H9 (cell line): Measurements from ENCODE around the gene VIPR2. TPM values are rescaled to one million over a fixed set of nuclear protein-coding genes. Genes with fewer than 3 reads are reported as not detected.

Experiments
- DNase-seq: peaks from one replicate; pipeline ENCODE4 v3.0.0-alpha.2; 2017
- H2AFZ ChIP-seq: one replicate; pipeline ENCODE4 v1.6.1; 2013; ENCODE audit warnings: mild to moderate bottlenecking, low read length, control low read depth, moderate library complexity
- H2AK5ac ChIP-seq: 2 replicates; pipeline ENCODE4 v1.6.1; 2013; ENCODE audit warnings: low read length, control low read depth, mixed read lengths; ENCODE audit not compliant: insufficient read length
- H2BK120ac ChIP-seq: one replicate; pipeline ENCODE4 v1.6.1; 2013; ENCODE audit warnings: low read depth, mild to moderate bottlenecking, low read length, control low read depth, inconsistent platforms; ENCODE audit not compliant: poor library complexity, severe bottlenecking
- H2BK12ac ChIP-seq: 2 replicates; pipeline ENCODE4 v1.6.1; 2013; ENCODE audit warnings: low read length, control low read depth, mixed read lengths, low read depth; ENCODE audit not compliant: insufficient read length
- H2BK15ac ChIP-seq: 2 replicates; pipeline ENCODE4 v1.6.1; 2013; ENCODE audit warnings: low read depth, low read length, control low read depth
- H2BK20ac ChIP-seq: one replicate; pipeline ENCODE4 v1.6.1; 2013; ENCODE audit warnings: low read depth, mild to moderate bottlenecking, low read length, control low read depth, inconsistent platforms; ENCODE audit not compliant: poor library complexity, severe bottlenecking
- H2BK5ac ChIP-seq: 2 replicates; pipeline ENCODE4 v1.6.1; 2013; ENCODE audit warnings: low read length, control low read depth, mixed read lengths; ENCODE audit not compliant: insufficient read length
- H3K14ac ChIP-seq: 2 replicates; pipeline ENCODE4 v1.6.1; 2013; ENCODE audit warnings: low read length, control low read depth; ENCODE audit not compliant: insufficient read depth
- H3K18ac ChIP-seq: 2 replicates; pipeline ENCODE4 v1.6.1; 2013; ENCODE audit warnings: low read depth, mild to moderate bottlenecking, mixed read lengths, low read length, control low read depth; ENCODE audit not compliant: insufficient read length
- H3K23ac ChIP-seq: 2 replicates; pipeline ENCODE4 v1.6.1; 2013; ENCODE audit warnings: low read length, control low read depth, mixed read lengths, low read depth; ENCODE audit not compliant: insufficient read length
- H3K23me2 ChIP-seq: 2 replicates; pipeline ENCODE4 v1.6.1; 2013; ENCODE audit warnings: low read depth, mild to moderate bottlenecking, mixed read lengths, low read length, control low read depth; ENCODE audit not compliant: insufficient read length, poor library complexity, severe bottlenecking
- H3K27ac ChIP-seq: 2 replicates; pipeline ENCODE4 v1.5.1; 2013; ENCODE audit warnings: low read length, control low read depth, mixed read lengths, low read depth; ENCODE audit not compliant: insufficient read length
- H3K27me3 ChIP-seq: 2 replicates; pipeline ENCODE4 v1.6.1; 2013; ENCODE audit warnings: low read length, control low read depth, inconsistent platforms; ENCODE audit not compliant: insufficient read depth
- H3K4ac ChIP-seq: 2 replicates; pipeline ENCODE4 v1.6.1; 2013; ENCODE audit warnings: low read depth, mild to moderate bottlenecking, control low read depth, inconsistent platforms, low read length, moderate library complexity
- H3K4me1 ChIP-seq: 2 replicates; pipeline ENCODE4 v1.6.1; 2013; ENCODE audit warnings: low read length, control low read depth, inconsistent platforms; ENCODE audit not compliant: insufficient read depth
- H3K4me2 ChIP-seq: 2 replicates; pipeline ENCODE4 v1.6.1; 2013; ENCODE audit warnings: low read length, control low read depth, mixed read lengths; ENCODE audit not compliant: insufficient read length, insufficient read depth
- H3K56ac ChIP-seq: 2 replicates; pipeline ENCODE4 v1.6.1; 2013; ENCODE audit warnings: low read depth, mild to moderate bottlenecking, mixed read lengths, low read length, control low read depth; ENCODE audit not compliant: insufficient read length
- H3K79me1 ChIP-seq: 2 replicates; pipeline ENCODE4 v1.6.1; 2013; ENCODE audit warnings: low read depth, mild to moderate bottlenecking, moderate library complexity, low read length, control low read depth, inconsistent platforms; ENCODE audit not compliant: insufficient read depth, poor library complexity, severe bottlenecking
- H3K79me2 ChIP-seq: 2 replicates; pipeline ENCODE4 v1.6.1; 2013; ENCODE audit warnings: low read length, control low read depth, inconsistent platforms; ENCODE audit not compliant: insufficient read depth
- H3K9ac ChIP-seq: 2 replicates; pipeline ENCODE4 v1.6.1; 2013; ENCODE audit warnings: low read length, control low read depth, mixed read lengths; ENCODE audit not compliant: insufficient read length; ENCODE audit errors: extremely low read depth
- H3K9me3 ChIP-seq: one replicate; pipeline ENCODE4 v1.6.1; 2013; ENCODE audit warnings: low read depth, low read length, inconsistent platforms; ENCODE audit not compliant: control insufficient read depth
- H3T11ph ChIP-seq: one replicate; pipeline ENCODE4 v1.6.1; 2013; ENCODE audit warnings: mild to moderate bottlenecking, low read length, control low read depth, inconsistent platforms
- H4K20me1 ChIP-seq: one replicate; pipeline ENCODE4 v1.6.1; 2013; ENCODE audit not compliant: control insufficient read depth, insufficient read length, insufficient read depth
- H4K5ac ChIP-seq: 2 replicates; pipeline ENCODE4 v1.6.1; 2013; ENCODE audit warnings: low read depth, mild to moderate bottlenecking, mixed read lengths, low read length, control low read depth; ENCODE audit not compliant: insufficient read length
- H4K8ac ChIP-seq: replicated peaks from 2 replicates; pipeline ENCODE4 v1.6.1; 2013; ENCODE audit warnings: low read length, control low read depth, mixed read lengths, low read depth; ENCODE audit not compliant: insufficient read length
- H4K91ac ChIP-seq: 2 replicates; pipeline ENCODE4 v1.6.1; 2013; ENCODE audit warnings: low read depth, mild to moderate bottlenecking, moderate library complexity, mixed read lengths, low read length, control low read depth; ENCODE audit not compliant: insufficient read length
- H3K27ac Mint-ChIP-seq, 3 experiments: 2 replicates in 2 of 3; 3 replicates in 1 of 3; pipeline ENCODE4 v1.8.0; 2020 to 2021; ENCODE audit warnings: mixed read lengths in 3 of 3, mild to moderate bottlenecking in 1 of 3, moderate library complexity in 1 of 3
- H3K27me3 Mint-ChIP-seq: 2 replicates; pipeline ENCODE4 v1.8.0; 2021; ENCODE audit warnings: low read depth, mild to moderate bottlenecking, moderate library complexity, mixed read lengths
- H3K36me3 Mint-ChIP-seq, 3 experiments: 2 replicates in 2 of 3; 3 replicates in 1 of 3; pipeline ENCODE4 v1.8.0; 2020 to 2021; ENCODE audit warnings: low read depth in 3 of 3, mixed read lengths in 3 of 3; ENCODE audit not compliant: insufficient read depth in 1 of 3
- H3K4me1 Mint-ChIP-seq, 2 experiments: 2 replicates each; pipeline ENCODE4 v1.8.0; 2020; ENCODE audit warnings: mixed read lengths in 2 of 2
- H3K4me3 Mint-ChIP-seq, 2 experiments: 2 replicates in 1 of 2; 3 replicates in 1 of 2; pipeline ENCODE4 v1.8.0; 2020 to 2021; ENCODE audit warnings: mild to moderate bottlenecking in 2 of 2, mixed read lengths in 2 of 2, moderate library complexity in 1 of 2
- H3K9me3 Mint-ChIP-seq, 2 experiments: 2 replicates in 1 of 2; 3 replicates in 1 of 2; pipeline ENCODE4 v1.8.0; 2020; ENCODE audit warnings: mild to moderate bottlenecking in 2 of 2, mixed read lengths in 2 of 2, moderate library complexity in 1 of 2
- whole genome bisulfite sequencing: extraction: QIAGEN DNeasy Blood & Tissue Kit; methylation state at CpG from one replicate; pipeline ENCODE4 v1.1.7; 2013; ENCODE audit warnings: missing lambda C conversion rate, low lambda C conversion rate, mixed read lengths; ENCODE audit not compliant: insufficient read length; ENCODE audit errors: extremely low coverage; 5-methylcytosine and 5-hydroxymethylcytosine counted together
- total RNA-seq: library from RNA; stranded (reverse); gene quantifications from 2 replicates; pipeline ENCODE4 v1.2.1, GENCODE V29; 2021
- TF ChIP-seq, protein P1 (sequence below): fragments of 200-600 bp; sonication (generic); conservative IDR thresholded peaks from 3 replicates; pipeline ENCODE4 v1.8.0; 2021; ENCODE audit warnings: antibody characterized with exemption, mild to moderate bottlenecking

VIPR2 gene
- total RNA-seq, 1 experiment from 2014 or later, result 1.6 TPM

DNA sequence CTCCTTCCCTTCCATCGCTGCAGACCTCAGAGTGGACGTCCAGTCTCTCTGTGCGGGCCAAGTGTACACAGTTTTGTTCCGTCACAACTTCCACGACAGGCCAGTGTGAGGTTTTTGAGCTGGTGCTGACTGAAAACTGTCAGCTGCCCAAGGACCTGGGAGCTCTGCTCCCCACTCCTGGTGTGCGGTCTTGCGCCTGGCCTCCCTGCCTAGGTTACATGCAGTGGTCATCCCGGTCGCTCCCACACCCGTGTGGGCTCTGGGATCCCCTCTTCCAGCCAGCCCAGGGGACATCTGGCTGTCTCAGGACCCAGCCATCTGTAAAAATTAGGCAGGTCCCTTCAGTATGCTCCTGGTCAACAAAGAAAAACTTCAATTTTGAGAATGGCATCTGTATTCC is 127.5 kb downstream of the VIPR2 start:
- Mint-ChIP-seq H3K27me3 (peaks cover 4% of the 10 kb centered on the region), H3K4me1 (peaks cover 19% of the 10 kb centered on the region in 2 experiments), H3K36me3 (peaks cover 0 to 12% (median 0%) of the 10 kb centered on the region in 3 experiments; a peak in 2 of 7 replicates), H3K4me3 (no peak overlapping the region), H3K9me3 (peaks cover 9 to 12% of the 10 kb centered on the region in 2 experiments; a peak in 4 of 5 replicates), H3K27ac (no peak overlapping the region)
- Histone ChIP-seq H2AFZ (no peak overlapping the region), H3K23me2 (no peaks in the 10 kb centered on the region), H4K8ac (no peak overlapping the region), H2BK20ac (no peak overlapping the region), H3T11ph (no peak overlapping the region), H3K4me1 (0 out of 2 replicates have a peak, but pooled peaks cover 2% of the 10 kb centered on the region), H3K79me1 (no peaks in the 10 kb centered on the region), H2BK5ac (no peak overlapping the region), H4K5ac (no peak overlapping the region), H3K56ac (no peak overlapping the region), H3K27me3 (no peaks in the 10 kb centered on the region), H2BK12ac (no peak overlapping the region), H3K4ac (no peak overlapping the region), H3K18ac (peak overlapping the region; percentile 53), H3K23ac (no peak overlapping the region), H4K91ac (no peak overlapping the region), H3K9ac (no peak overlapping the region), H3K27ac (no peak overlapping the region), H3K14ac (no peak overlapping the region), H3K4me2 (no peak overlapping the region), H3K79me2 (no peaks in the 10 kb centered on the region), H2AK5ac (no peak overlapping the region), H3K9me3 (no peaks in the 10 kb centered on the region), H2BK120ac (no peak overlapping the region), H2BK15ac (no peak overlapping the region), H4K20me1 (no peaks in the 10 kb centered on the region)
- no CpG with 5 or more reads among the region's 10 CpGs for WGBS
- DNase-seq, result no peak
- TF ChIP-seq, protein P1, sequence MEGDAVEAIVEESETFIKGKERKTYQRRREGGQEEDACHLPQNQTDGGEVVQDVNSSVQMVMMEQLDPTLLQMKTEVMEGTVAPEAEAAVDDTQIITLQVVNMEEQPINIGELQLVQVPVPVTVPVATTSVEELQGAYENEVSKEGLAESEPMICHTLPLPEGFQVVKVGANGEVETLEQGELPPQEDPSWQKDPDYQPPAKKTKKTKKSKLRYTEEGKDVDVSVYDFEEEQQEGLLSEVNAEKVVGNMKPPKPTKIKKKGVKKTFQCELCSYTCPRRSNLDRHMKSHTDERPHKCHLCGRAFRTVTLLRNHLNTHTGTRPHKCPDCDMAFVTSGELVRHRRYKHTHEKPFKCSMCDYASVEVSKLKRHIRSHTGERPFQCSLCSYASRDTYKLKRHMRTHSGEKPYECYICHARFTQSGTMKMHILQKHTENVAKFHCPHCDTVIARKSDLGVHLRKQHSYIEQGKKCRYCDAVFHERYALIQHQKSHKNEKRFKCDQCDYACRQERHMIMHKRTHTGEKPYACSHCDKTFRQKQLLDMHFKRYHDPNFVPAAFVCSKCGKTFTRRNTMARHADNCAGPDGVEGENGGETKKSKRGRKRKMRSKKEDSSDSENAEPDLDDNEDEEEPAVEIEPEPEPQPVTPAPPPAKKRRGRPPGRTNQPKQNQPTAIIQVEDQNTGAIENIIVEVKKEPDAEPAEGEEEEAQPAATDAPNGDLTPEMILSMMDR, result no peak
